IPS-15b (cell line): ENCODE results near the gene ZXDA.
"Not testable (repeated sequence)": the region's sequence is repeated elsewhere in the genome, so short reads cannot be mapped to it uniquely, and the experiment has no call there.

Experiments
- H3K27me3 ChIP-seq: one replicate; pipeline ENCODE4 v1.6.1; 2013; ENCODE audit warnings: low read length; ENCODE audit not compliant: control insufficient read depth, insufficient read depth
- H3K36me3 ChIP-seq: one replicate; pipeline ENCODE4 v1.6.1; 2013; ENCODE audit warnings: low read length; ENCODE audit not compliant: control insufficient read depth, insufficient read depth
- H3K4me1 ChIP-seq: one replicate; pipeline ENCODE4 v1.6.1; 2013; ENCODE audit warnings: mild to moderate bottlenecking, low read length; ENCODE audit not compliant: control insufficient read depth, insufficient read depth
- H3K4me3 ChIP-seq: one replicate; pipeline ENCODE4 v1.5.1; 2013; ENCODE audit warnings: low read depth, low read length
- H3K9ac ChIP-seq: one replicate; pipeline ENCODE4 v1.6.1; 2013; ENCODE audit warnings: low read depth, mild to moderate bottlenecking, low read length
- H3K9me3 ChIP-seq: one replicate; pipeline ENCODE4 v1.6.1; 2013; ENCODE audit warnings: mild to moderate bottlenecking, low read length; ENCODE audit not compliant: control insufficient read depth, insufficient read depth

Gene ZXDA

GRCh38 chrX:57908972-57909594, 1.2 kb downstream of the ZXDA start:
- not testable (repeated sequence) for H3K9me3 ChIP-seq, H3K36me3 ChIP-seq, H3K4me3 ChIP-seq, H3K4me1 ChIP-seq, H3K27me3 ChIP-seq, H3K9ac ChIP-seq

GRCh38 chrX:57906790-57907189, 3.5 kb downstream of the ZXDA start:
- Histone ChIP-seq H3K27me3 (no peaks in the 10 kb centered on the region), H3K4me3 (no peak overlapping the region)

GRCh38 chrX:57905141-57905540, 5.1 kb downstream of the ZXDA start:
- Histone ChIP-seq H3K27me3 (no peaks in the 10 kb centered on the region), H3K4me3 (no peak overlapping the region), H3K9ac (no peak overlapping the region), H3K9me3 (peaks cover 4% of the 10 kb centered on the region), H3K4me1 (no peaks in the 10 kb centered on the region), H3K36me3 (no peaks in the 10 kb centered on the region)

More at GRCh38 chrX:57906790-57907189, 3.5 kb downstream of the ZXDA start:
- Histone ChIP-seq H3K9me3 (peaks cover 6% of the 10 kb centered on the region), H3K36me3 (no peaks in the 10 kb centered on the region), H3K4me1 (no peaks in the 10 kb centered on the region), H3K9ac (no peak overlapping the region)

GRCh38 chrX:57904176-57904880, 5.9 kb downstream of the ZXDA start:
- Histone ChIP-seq H3K27me3 (no peaks in the 10 kb centered on the region), H3K4me3 (no peak overlapping the region), H3K9me3 (peaks cover 4% of the 10 kb centered on the region)

GRCh38 chrX:57902633-57903032, 7.6 kb downstream of the ZXDA start:
- no peak overlapping the region for H3K4me3 ChIP-seq
- no peaks in the 10 kb centered on the region for H3K36me3 ChIP-seq
- peaks cover 4% of the 10 kb centered on the region for H3K9me3 ChIP-seq
- H3K9ac ChIP-seq = no peak overlapping the region
- no peaks in the 10 kb centered on the region for H3K27me3 ChIP-seq
- H3K4me1 ChIP-seq = no peaks in the 10 kb centered on the region

More at GRCh38 chrX:57904176-57904880, 5.9 kb downstream of the ZXDA start:
- no peaks in the 10 kb centered on the region for H3K36me3 ChIP-seq
- H3K9ac ChIP-seq = no peak overlapping the region
- no peaks in the 10 kb centered on the region for H3K4me1 ChIP-seq

- Histone ChIP-seq H3K9me3 (peaks cover 8% of the 10 kb centered on the region), H3K36me3 (no peaks in the 10 kb centered on the region), H3K27me3 (no peaks in the 10 kb centered on the region), H3K9ac (no peak overlapping the region), H3K4me3 (no peak overlapping the region), H3K4me1 (no peaks in the 10 kb centered on the region)
Measured at GRCh38 chrX:57901466-57901865, 8.8 kb downstream of the ZXDA start.

- Histone ChIP-seq H3K27me3 (no peaks in the 10 kb centered on the region), H3K36me3 (no peaks in the 10 kb centered on the region), H3K4me1 (no peaks in the 10 kb centered on the region), H3K4me3 (no peak overlapping the region), H3K9me3 (peaks cover 8% of the 10 kb centered on the region), H3K9ac (no peak overlapping the region)
Measured at GRCh38 chrX:57900975-57901374, 9.3 kb downstream of the ZXDA start.

GRCh38 chrX:57899906-57900305, 10.4 kb downstream of the ZXDA start:
- no peak overlapping the region for H3K9ac ChIP-seq
- no peaks in the 10 kb centered on the region for H3K27me3 ChIP-seq
- peaks cover 11% of the 10 kb centered on the region for H3K9me3 ChIP-seq
- H3K4me1 ChIP-seq = no peaks in the 10 kb centered on the region
- no peak overlapping the region for H3K4me3 ChIP-seq
- H3K36me3 ChIP-seq = no peaks in the 10 kb centered on the region

GRCh38 chrX:57899064-57899463, 11.2 kb downstream of the ZXDA start:
- H3K9ac ChIP-seq = no peak overlapping the region
- no peak overlapping the region for H3K4me3 ChIP-seq

GRCh38 chrX:57871463-57871862, 38.8 kb downstream of the ZXDA start:
- Histone ChIP-seq H3K4me3 (no peak overlapping the region), H3K9ac (no peak overlapping the region), H3K36me3 (no peaks in the 10 kb centered on the region), H3K4me1 (no peaks in the 10 kb centered on the region), H3K9me3 (peaks cover 20% of the 10 kb centered on the region), H3K27me3 (no peaks in the 10 kb centered on the region)

More at GRCh38 chrX:57899064-57899463, 11.2 kb downstream of the ZXDA start:
- H3K36me3 ChIP-seq = no peaks in the 10 kb centered on the region
- no peaks in the 10 kb centered on the region for H3K27me3 ChIP-seq
- H3K9me3 ChIP-seq = peaks cover 11% of the 10 kb centered on the region
- no peaks in the 10 kb centered on the region for H3K4me1 ChIP-seq
